Tibial nerve (tissue), 4 donors: ENCODE measurements around the gene AUTS2.

Experiments used
- EP300 ChIP-seq, 2 donors: sonication (generic); formaldehyde crosslinking; IDR thresholded peaks; one replicate each; pipeline ENCODE4 v1.6.1; 2017; ENCODE audit warnings: antibody characterized with exemption in 2 of 2, mild to moderate bottlenecking in 1 of 2
- TF ChIP-seq, protein P1 (sequence below), 5 experiments: fragments of 200-600 bp in 3 of 5; fragments of 450-650 bp in 2 of 5; sonication (generic) in 3 of 5; IDR thresholded peaks; one replicate each; pipeline ENCODE4 v1.5.1; 2016 to 2019; ENCODE audit warnings: antibody characterized with exemption in 5 of 5, mild to moderate bottlenecking in 3 of 5, moderate library complexity in 2 of 5

DNA sequence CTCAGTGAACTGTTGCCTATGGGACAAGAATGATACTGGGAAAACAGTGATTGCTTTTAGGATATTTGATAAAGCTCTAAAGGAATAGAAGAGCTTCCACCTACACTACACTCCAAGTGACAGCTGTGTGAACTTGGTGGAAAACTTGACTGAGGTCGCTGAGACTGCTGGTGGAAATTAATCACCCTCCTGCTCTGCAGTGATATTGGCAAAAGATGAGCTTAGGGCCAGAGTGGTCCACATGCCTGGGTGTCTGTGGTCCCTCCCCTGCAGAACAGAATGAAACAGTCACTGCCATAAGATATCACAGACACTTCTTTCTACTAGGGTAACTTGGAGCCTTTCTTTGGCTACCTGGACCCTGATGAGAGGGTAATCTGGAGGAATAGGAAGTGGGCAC lies 1151.6 kb downstream of the AUTS2 start:
- TF ChIP-seq, protein P1, sequence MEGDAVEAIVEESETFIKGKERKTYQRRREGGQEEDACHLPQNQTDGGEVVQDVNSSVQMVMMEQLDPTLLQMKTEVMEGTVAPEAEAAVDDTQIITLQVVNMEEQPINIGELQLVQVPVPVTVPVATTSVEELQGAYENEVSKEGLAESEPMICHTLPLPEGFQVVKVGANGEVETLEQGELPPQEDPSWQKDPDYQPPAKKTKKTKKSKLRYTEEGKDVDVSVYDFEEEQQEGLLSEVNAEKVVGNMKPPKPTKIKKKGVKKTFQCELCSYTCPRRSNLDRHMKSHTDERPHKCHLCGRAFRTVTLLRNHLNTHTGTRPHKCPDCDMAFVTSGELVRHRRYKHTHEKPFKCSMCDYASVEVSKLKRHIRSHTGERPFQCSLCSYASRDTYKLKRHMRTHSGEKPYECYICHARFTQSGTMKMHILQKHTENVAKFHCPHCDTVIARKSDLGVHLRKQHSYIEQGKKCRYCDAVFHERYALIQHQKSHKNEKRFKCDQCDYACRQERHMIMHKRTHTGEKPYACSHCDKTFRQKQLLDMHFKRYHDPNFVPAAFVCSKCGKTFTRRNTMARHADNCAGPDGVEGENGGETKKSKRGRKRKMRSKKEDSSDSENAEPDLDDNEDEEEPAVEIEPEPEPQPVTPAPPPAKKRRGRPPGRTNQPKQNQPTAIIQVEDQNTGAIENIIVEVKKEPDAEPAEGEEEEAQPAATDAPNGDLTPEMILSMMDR (IDR thresholded peaks at IDR 0.05), result no peak
- no peak for TF ChIP-seq EP300 (IDR thresholded peaks at IDR 0.05)
